ENCODE results near the gene CEP295NL.

DNA sequence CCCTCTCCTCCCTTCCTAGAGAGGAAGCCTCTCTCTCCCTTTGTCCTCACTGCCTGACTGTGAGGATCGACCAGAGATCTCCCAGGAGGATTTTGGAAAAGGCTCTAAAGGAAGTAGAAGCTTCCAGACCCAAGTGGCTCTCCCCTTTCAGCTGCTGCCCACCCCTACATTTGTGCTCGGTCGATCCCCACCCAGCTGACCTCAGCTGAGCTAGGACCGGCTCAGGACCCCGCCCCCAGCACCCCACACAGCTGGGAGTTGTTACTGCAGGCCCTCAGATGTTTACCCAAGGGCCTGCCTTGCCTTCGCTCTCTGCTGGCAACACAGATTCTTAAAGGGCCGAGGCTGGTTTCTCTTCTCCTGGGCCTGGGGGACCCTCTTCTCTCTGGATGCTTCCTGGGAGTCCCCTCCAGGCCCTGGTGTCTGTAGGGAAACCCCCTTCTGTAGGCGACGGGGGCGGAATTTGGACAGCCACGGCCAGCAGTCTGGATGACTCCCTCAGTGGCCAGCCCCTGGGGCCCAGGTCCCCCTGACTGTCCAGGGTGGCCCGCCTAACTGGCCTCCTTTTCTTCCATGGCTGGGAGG is 49.1 kb upstream of the CEP295NL start:
- TF ChIP-seq CTCF (conservative IDR thresholded peaks at IDR 0.05; ENCODE audit: low read depth, low read length) (no peak), EZH2 (IDR thresholded peaks at IDR 0.05; ENCODE audit: borderline replicate concordance, low read depth, low read length, poor library complexity, severe bottlenecking) (no peak)
